Frontal cortex (tissue), 4 donors: Measurements from ENCODE around the gene LCN15. TPM values are rescaled to one million over a fixed set of nuclear protein-coding genes. Genes with fewer than 3 reads are reported as not detected.
A peak's percentile ranks its signal among the peaks of the same experiment; 100 is the strongest.

ENCODE experiments used
- DNase-seq, 2 donors: peaks; one replicate each; pipeline ENCODE4 v3.0.0; 2012; ENCODE audit warnings: low spot score in 2 of 2
- FAIRE-seq: peaks from 2 replicates; lab custom pipeline; 2012; peaks lifted over from hg19 to GRCh38; lab: Jason Lieb, UNC
- total RNA-seq: library from RNA; depleted of rRNA; stranded (reverse); fragments of >200 nt; gene quantifications from one replicate; pipeline ENCODE4 v1.2.3, GENCODE V29; 2014
- donor health status: control.
- donor health status: control.
- donor health status: control.

The LCN15 gene
- total RNA-seq, 1 donor from 2014 or later: not detected

- DNase-seq: no peak
- FAIRE-seq: no peak
Measured at GRCh38 chr9:136743639-136744211, 20.6 kb downstream of the LCN15 start.

GRCh38 chr9:136742591-136743391 lies 21.5 kb downstream of the LCN15 start, which contains the start of gene LCN10:
Gene LCN10 (minus strand): TSS chr9:136742940. CDS start chr9:136742903, 37 bp downstream.
- DNase-seq (no peak), FAIRE-seq (no peak)

- DNase-seq: no peak
- FAIRE-seq: no peak
Measured at GRCh38 chr9:136741883-136742571, 22.3 kb downstream of the LCN15 start.

GRCh38 chr9:136740971-136741882 lies 23.1 kb downstream of the LCN15 start:
- DNase-seq (peak; percentile 72 to 75), FAIRE-seq (no peak)

DNA sequence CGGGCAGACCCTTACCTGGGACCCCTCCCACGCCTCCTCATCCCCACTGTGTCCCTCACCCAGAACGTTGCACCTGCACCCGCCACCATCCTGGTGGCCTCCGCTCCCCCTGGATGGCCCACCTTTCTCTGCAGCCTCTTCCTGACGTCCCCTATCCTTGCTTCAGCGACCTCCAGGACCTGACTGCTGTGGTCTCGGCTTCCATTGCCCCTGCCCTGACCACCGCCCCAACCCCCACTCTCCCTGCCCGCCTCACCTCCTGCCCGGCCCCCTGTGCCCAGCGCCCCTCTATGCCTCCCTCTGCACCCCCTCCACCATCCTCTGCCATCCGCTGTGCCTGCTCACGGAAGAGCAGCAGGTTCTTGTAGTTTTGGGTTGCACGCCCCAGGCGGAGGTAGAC lies 23.8 kb downstream of the LCN15 start:
- DNase-seq (no peak), FAIRE-seq (no peak)

DNA sequence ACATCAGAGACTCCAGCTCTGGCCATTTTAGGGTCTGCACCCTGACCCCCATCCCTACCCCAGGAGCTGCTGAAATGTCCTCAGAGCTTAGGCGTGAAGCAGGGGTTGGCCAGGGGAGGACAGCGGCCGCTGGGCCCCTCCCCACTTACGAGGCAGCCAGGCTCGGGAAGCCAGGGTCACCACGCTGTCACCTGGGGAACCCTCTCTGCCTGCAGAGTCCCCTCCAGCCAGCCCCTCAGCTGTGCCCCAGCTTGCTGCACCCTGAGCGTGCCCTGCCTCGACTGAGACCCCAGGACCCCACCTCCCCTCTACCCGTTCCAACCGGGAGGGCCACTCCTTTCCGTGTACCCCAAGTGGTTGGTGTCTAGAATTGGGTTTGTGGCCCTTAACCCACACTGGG lies 24.2 kb downstream of the LCN15 start:
- DNase-seq (no peak), FAIRE-seq (no peak)

GRCh38 chr9:136739509-136739908 lies 24.8 kb downstream of the LCN15 start:
- no peak for DNase-seq
- FAIRE-seq: no peak

GRCh38 chr9:136738960-136739359 lies 25.4 kb downstream of the LCN15 start:
- DNase-seq (no peak), FAIRE-seq (no peak)

DNA sequence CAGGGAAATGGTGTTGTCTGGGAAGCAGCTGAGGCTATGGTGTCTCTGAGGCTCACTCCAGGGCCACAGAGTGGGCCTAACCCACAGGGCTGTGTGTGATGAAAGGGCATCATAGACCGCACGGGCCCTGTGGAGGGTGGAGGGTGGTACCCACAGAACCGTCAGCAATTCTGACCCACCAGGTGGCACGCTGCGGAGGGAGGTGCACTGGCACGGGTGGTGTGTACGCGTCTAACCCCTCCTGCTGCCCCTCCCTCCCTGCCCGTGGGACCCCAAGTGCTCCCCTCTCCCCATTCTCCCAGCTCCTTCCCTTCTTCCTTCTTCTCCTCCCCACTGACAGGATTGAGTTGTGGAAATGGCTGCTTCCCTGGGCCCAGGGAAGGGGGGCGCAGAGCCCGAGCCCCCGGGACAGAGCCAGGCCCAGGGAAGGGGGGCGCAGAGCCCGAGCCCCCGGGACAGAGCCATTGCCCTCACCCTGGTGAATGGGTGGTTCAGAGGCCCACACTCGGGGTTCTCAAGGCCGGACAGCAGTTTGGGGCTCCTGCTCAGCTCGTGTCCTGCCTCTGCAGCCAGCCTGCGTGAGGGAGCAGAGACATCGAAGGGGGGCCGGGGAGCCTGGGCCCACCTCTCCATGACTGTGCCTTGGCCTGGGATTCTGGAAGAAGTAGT lies 28.4 kb downstream of the LCN15 start:
- FAIRE-seq (no peak), DNase-seq (no peak)

- DNase-seq: no peak
- FAIRE-seq: no peak
Measured at GRCh38 chr9:136734837-136735496, 29.4 kb downstream of the LCN15 start.

- DNase-seq (no peak), FAIRE-seq (no peak)
Measured at GRCh38 chr9:136733611-136734010, 30.7 kb downstream of the LCN15 start.

- FAIRE-seq: no peak
- no peak for DNase-seq
Measured at GRCh38 chr9:136732444-136733178, 31.7 kb downstream of the LCN15 start.

DNA sequence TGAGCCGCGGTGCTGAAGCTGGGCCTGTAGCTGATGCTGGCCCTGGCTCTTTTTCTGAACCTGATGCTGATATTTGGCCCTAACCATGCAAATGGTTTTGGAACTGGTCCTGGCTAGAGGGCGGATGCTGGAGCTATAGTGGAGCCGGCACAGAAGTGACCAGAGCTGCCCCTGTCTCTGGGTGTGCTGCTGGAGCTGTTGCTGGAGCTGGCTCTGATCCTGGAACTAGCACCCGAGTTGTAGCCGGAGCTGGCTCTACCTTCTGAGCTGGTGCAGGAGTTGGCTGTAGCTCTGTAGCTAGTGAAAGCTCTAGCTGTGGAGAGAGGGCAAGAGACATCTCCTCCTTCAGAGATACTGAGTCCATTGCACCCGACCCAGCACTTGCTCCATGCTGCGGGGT lies 34.4 kb downstream of the LCN15 start:
- DNase-seq: no peak
- no peak for FAIRE-seq

- FAIRE-seq (no peak), DNase-seq (no peak)
Measured at GRCh38 chr9:136729144-136729543, 35.2 kb downstream of the LCN15 start.

DNA sequence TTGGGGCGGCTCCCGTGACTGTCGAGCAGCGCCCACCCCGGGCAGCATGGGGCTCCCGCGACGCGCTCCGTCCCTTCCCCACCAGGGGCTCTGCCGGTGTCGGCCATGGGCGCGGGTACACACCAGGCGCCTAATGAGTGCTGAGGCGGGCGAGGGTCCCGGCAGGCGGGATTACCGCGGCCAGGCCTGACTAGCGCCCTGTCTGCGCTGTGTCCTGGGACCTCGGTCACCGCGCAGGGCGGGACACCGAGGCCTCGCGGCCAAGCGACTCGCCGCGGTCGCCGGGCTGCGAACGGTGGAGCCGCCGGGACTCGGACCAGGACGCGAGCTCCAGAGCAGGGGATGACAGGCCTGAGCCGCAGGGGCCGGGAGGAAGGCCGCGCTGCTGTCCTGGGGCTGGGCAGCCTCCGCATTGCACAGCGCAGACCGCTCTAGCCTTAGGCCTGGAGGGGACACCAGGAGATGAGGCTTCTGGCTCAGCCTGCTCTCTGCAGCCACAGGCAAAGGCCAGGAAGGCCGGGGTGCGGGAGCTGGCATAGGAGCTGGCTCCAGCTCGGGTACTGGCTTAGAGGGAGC lies 35.7 kb downstream of the LCN15 start:
- FAIRE-seq (no peak), DNase-seq (no peak)

DNA sequence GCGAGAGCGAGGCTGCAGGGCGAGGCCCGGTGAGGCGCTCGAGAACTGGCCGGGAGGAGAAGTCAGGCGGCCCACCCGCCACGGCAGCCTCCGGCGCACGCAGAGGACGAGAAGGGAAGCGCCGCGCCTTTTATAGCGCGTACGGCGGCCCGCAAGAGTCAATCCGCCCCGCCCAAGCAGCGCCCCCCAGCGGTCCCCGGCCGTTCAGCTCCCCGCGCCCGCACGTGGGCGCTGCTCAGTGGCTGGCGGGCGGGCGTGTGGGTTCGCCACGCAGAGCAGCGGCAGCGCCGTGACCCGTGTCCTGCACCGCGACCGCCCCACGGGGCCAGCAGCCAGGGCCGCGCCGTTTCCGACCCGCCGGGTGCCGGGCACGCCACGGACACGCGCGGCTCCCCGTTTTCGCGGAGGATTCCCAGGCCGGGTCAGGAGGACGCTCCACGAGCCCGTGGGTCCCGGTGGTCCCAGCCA lies 36.2 kb downstream of the LCN15 start:
- FAIRE-seq (no peak), DNase-seq (peak; percentile 98 to 99)

DNA sequence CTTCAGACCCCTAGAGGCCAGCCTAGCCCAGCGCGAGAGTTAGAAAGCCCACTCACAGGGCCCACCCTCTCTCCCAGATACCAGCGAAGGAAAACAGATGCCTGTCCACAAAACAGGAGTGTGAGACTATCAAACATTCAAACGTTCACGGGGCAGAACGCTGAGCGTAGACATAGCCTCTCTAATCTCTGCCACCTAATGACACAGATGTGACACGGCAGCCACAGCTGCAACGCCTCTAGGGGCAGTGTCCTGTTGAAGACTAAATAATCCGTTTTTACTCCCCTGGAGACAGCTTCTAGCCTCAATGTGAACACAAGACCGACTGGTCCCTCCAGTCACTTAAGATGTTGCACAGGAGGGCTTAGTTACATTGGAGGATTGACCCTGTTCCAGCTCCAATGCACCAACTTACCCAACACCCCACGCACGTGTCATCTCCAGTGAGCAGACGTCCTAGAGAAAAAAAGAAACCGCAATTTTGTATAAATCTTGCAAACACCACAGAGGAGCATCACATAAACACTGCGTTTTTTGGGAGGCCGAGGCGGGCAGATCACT lies 37.6 kb downstream of the LCN15 start:
- DNase-seq (no peak), FAIRE-seq (no peak)
